ENCODE results near the gene MYL4.
"Not testable (repeated sequence)": the region's sequence is repeated elsewhere in the genome, so short reads cannot be mapped to it uniquely, and the experiment has no call there.

The MYL4 gene

DNA sequence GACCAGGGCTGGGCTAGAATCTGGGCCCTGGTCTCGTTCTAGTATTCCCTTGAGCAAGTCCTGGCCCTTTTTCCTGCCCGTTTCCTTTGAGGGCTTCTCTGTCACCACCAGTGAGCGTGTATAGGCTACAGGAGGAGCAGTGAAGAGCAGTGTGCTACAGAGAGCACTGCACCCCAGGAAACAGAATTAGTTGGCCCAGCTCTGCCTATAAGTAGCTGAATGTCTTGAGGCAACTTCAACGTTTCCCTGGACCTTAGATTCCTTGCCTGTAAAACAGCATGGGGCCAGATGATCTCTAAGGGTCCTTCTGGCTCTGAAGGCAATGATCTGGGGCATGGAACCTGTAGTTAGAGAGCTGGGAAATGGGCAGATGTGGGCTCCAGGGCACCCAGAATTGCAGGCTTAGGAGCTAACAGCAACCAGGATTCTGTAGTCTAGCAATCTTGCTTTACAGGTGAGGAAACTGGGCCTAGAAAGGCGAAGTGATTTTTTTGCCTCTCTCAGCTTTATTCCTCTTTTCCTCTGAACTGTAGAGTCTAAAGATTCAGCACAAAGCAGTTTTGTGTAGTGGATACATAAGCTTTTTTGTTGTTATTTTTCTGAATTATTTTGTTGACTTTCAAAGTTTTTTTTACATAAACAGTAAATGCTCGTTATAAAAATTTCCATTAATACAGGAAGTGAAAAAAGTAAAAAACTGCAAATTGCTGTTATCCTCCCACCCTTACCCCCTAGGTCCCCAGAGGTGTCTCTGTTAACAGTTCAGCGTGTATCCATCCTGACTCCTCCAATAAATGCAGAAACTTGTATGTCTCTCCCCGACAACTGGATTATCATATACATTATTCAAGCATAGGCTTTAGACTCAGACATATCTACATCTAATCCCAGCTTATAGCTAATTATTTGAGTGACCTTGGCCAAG, 1.7 kb upstream of the MYL4 start:
- TF ChIP-seq, protein P1, sequence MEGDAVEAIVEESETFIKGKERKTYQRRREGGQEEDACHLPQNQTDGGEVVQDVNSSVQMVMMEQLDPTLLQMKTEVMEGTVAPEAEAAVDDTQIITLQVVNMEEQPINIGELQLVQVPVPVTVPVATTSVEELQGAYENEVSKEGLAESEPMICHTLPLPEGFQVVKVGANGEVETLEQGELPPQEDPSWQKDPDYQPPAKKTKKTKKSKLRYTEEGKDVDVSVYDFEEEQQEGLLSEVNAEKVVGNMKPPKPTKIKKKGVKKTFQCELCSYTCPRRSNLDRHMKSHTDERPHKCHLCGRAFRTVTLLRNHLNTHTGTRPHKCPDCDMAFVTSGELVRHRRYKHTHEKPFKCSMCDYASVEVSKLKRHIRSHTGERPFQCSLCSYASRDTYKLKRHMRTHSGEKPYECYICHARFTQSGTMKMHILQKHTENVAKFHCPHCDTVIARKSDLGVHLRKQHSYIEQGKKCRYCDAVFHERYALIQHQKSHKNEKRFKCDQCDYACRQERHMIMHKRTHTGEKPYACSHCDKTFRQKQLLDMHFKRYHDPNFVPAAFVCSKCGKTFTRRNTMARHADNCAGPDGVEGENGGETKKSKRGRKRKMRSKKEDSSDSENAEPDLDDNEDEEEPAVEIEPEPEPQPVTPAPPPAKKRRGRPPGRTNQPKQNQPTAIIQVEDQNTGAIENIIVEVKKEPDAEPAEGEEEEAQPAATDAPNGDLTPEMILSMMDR (IDR thresholded peaks at IDR 0.05; ENCODE audit: low read depth, low read length), result no peak
- DNase-seq (ENCODE audit: extremely low read depth, low read depth), result no peak

DNA sequence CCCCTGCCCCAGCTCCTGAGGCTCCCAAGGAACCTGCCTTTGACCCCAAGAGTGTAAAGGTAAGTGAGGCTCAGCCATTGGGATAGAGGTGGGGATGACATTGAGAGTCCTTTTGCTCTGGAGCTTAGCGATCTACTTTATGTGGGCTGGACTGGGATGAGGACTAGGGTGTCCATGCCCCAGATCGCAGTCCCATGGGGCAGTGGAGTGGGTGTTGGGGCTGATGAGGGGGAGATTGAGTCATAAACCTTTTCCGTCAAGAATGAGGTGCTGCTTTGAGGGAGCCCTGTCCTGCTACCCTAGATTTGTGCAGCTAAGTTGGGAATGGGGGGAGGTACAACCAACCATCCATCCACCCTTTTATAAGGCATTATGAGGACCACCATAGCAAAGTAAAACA, 351 bp downstream of the MYL4 start:
- DNase-seq (ENCODE audit: extremely low read depth, low read depth), result no peak
- TF ChIP-seq, protein P1 (IDR thresholded peaks at IDR 0.05; ENCODE audit: low read depth, low read length), result no peak

DNA sequence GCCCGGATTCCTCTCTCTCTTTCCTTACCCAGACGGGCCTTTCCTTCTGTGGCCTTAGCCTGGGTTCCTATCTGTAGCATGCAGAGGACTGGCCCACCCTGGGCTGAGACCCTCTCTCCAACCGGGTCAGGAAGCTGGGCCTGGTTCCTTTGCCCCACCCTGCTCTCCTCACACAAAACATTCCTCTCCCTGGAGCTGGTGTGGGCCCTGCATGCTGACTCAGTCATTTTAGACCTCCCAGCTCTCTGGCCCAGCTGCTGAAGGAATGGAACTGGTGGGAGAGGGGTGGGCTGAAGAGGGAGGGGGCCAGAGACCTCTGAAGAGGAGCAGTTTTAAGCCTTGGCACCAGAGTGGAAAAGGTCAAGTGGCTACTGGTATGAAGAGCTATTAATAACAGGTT, 957 bp downstream of the MYL4 start:
- no peak for DNase-seq (ENCODE audit: extremely low read depth, low read depth)
- TF ChIP-seq, protein P1 (IDR thresholded peaks at IDR 0.05; ENCODE audit: low read depth, low read length), result no peak

DNA sequence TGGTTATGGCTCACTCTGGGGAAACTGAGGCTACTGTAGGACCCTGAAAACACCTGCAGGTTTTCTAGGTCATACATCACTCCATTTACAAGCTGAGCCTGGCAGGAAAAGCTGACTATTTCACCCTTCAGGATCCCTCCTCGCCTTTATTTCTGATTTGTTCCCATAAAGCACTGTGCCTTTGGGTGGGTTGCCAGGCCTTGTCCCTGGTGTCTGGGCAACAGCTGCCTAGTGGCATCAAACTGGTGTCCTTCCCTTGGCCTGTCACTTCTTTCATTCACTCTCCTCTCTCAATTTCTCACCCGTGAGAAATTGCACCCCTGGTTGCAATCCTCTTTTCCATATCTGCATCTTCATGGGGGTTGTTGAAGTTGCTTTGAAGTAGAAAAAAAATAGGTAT, 1.6 kb downstream of the MYL4 start:
- DNase-seq (ENCODE audit: extremely low read depth, low read depth), result no peak
- TF ChIP-seq, protein P1 (IDR thresholded peaks at IDR 0.05; ENCODE audit: low read depth, low read length), result no peak

DNA sequence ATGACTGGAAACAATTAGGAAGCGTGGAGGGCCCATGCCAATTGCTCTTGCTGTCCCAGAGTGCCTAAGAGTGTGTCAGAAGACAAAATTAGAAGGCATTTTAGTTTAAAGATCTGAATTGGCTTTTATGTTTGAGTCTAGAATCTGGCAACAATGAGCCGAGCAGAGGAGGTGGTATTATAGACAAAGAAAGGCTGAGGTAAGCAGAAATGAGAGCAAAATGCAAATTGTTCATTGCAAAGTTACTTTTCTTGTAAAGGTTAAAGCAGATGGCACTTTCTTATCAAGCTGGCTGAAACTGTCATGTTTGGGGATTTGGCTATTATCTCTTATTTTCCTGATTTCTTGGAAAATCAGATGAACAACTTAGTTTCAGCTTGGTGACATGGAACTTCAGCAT, 3.3 kb downstream of the MYL4 start:
- TF ChIP-seq, protein P1 (IDR thresholded peaks at IDR 0.05; ENCODE audit: low read depth, low read length), result no peak
- DNase-seq (ENCODE audit: extremely low read depth, low read depth), result no peak

DNA sequence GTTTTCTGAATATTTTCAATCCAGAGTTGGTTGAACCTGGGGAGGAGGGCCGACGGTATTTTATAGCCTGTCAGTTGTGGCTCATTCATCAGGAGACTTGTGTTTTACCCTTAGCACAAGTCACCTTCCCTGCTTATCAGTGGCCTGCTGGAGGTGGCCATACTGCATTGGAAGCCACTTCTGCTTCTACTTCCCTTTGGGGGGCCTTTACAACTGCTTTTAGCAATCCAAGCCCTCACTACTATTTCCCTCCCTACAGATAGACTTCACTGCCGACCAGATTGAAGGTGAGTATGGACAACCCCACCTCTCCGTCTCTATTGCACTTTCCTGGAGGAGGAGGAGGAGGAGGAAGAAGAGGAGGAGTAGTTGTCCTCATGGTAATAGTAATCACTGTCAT, 4.4 kb downstream of the MYL4 start:
- no peak for DNase-seq (ENCODE audit: extremely low read depth, low read depth)
- TF ChIP-seq, protein P1 (IDR thresholded peaks at IDR 0.05; ENCODE audit: low read depth, low read length), result no peak

DNA sequence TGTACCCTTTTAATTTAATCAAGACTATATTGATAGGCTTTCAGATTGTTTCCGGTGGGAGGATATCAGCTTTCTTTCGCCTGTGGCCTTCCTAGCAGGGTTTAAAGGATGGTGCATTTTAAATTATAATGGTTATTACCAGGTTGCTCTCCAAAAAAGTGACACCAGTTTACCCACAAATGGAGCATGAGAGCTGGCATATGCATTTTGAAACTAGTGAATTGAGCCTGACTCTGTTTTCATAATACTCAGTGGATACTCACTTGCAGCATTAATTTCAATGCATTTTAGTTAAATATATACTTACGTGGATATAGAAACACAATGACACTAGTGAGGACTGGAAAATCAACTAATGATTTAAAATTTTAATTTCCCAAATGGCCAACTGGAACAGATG, 5.8 kb downstream of the MYL4 start:
- no peak for DNase-seq (ENCODE audit: extremely low read depth, low read depth)
- TF ChIP-seq, protein P1 (IDR thresholded peaks at IDR 0.05; ENCODE audit: low read depth, low read length), result no peak

DNA sequence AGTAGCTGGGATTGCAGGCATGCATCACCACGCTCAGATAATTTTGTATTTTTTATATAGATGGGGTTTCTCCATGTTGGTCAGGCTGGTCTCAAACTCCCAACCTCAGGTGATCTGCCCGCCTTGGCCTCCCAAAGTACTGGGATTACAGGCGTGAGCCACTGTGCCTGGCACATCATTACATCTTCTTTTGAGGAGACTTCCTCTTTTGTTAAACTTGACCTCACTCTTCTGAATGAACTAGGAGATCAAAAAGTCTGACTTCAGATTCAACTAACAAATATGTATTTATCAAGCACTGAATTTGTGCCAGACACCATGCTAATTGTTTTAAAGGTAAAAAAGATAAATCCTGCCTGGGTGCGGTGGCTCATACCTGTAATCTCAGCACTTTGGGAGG, 7.7 kb downstream of the MYL4 start:
- not testable (repeated sequence) for DNase-seq (ENCODE audit: extremely low read depth, low read depth)

DNA sequence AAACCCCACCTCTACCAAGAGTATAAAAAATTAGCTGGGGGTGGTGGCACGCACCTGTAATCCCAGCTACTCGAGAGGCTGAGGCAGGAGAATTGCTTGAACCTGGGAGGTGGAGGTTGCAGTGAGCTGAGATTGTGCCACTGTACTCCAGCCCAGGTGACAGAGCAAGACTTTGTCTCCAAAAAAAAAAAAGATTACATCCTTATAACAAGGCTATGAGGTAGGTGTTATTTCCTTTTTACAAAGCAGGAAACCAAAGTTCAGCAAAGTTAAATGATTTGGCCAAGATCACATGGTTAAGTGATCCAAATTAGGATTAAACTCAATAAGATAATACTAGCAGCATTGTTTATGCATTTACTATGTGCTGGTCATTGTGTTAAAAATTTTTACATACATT, 8.1 kb downstream of the MYL4 start:
- not testable (repeated sequence) for DNase-seq (ENCODE audit: extremely low read depth, low read depth)

Measured in AG09319 (cell line).